Skeletal muscle tissue (tissue), 4 donors: ENCODE data around the gene DIP2C. TPM values are rescaled to one million over a fixed set of nuclear protein-coding genes. Genes with fewer than 3 reads are reported as not detected.

Experiments used
- H3K27ac ChIP-seq: one replicate; pipeline ENCODE4 v1.7.0; 2013; ENCODE audit warnings: mild to moderate bottlenecking, low read depth, low read length, inconsistent platforms
- H3K27me3 ChIP-seq, 3 donors: one replicate each; pipeline ENCODE4 v1.7.0; 2013; ENCODE audit warnings: low read length in 3 of 3; ENCODE audit not compliant: control insufficient read depth in 3 of 3, insufficient read depth in 3 of 3
- H3K36me3 ChIP-seq, 3 donors: one replicate each; pipeline ENCODE4 v1.7.0; 2013; ENCODE audit warnings: low read length in 3 of 3; ENCODE audit not compliant: control insufficient read depth in 3 of 3, insufficient read depth in 3 of 3
- H3K4me1 ChIP-seq, 3 donors: one replicate each; pipeline ENCODE4 v1.7.0; 2013; ENCODE audit warnings: low read length in 3 of 3, mild to moderate bottlenecking in 3 of 3; ENCODE audit not compliant: control insufficient read depth in 3 of 3, insufficient read depth in 3 of 3
- H3K4me3 ChIP-seq, 3 donors: one replicate each; pipeline ENCODE4 v1.7.0; 2013; ENCODE audit warnings: low read length in 3 of 3
- H3K9ac ChIP-seq, 3 donors: one replicate each; pipeline ENCODE4 v1.7.0; 2013; ENCODE audit warnings: low read length in 3 of 3, mild to moderate bottlenecking in 3 of 3, moderate library complexity in 2 of 3, low read depth in 1 of 3
- H3K9me3 ChIP-seq, 3 donors: one replicate each; pipeline ENCODE4 v1.7.0; 2013; ENCODE audit warnings: low read length in 3 of 3; ENCODE audit not compliant: control insufficient read depth in 3 of 3
- total RNA-seq: library from RNA; depleted of rRNA; stranded (reverse); fragments of >200 nt; gene quantifications from one replicate; pipeline ENCODE4 v1.2.3, GENCODE V29; 2014
- donor health status: Osteomylitis.

The DIP2C gene
- total RNA-seq, 1 donor from 2014 or later, result 18.8 TPM

GRCh38 chr10:609868-610545 lies 79.5 kb downstream of the DIP2C start:
- Histone ChIP-seq H3K4me3 (no peak overlapping the region), H3K36me3 (no peaks in the 10 kb centered on the region), H3K9me3 (no peaks in the 10 kb centered on the region), H3K4me1 (peaks cover 26 to 61% (median 30%) of the 10 kb centered on the region in 3 donors), H3K27ac (no peak overlapping the region), H3K27me3 (no peaks in the 10 kb centered on the region), H3K9ac (no peak overlapping the region)

DNA sequence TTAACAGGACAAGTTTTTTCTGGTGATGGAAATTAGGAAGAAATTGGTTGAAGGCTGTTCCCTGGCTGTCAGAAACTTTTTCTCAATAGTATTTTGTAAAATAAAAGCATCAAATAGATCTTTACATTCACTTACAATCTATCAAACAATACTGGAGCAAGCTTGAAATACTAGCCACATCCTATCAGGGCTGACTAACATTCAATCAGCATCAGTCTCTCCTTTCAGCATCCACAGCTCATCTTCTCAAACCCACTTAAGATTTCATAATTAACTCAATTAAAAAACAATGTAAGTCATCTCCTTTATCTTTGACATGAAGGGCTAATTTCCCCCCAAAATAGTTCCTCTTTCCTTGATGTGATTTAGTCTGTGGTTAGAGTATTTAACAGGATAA lies 80.2 kb downstream of the DIP2C start:
- Histone ChIP-seq H3K9ac (no peak overlapping the region), H3K4me1 (peaks cover 20 to 53% (median 23%) of the 10 kb centered on the region in 3 donors), H3K27me3 (no peaks in the 10 kb centered on the region), H3K27ac (no peak overlapping the region), H3K9me3 (no peaks in the 10 kb centered on the region), H3K4me3 (no peak overlapping the region), H3K36me3 (no peaks in the 10 kb centered on the region)

DNA sequence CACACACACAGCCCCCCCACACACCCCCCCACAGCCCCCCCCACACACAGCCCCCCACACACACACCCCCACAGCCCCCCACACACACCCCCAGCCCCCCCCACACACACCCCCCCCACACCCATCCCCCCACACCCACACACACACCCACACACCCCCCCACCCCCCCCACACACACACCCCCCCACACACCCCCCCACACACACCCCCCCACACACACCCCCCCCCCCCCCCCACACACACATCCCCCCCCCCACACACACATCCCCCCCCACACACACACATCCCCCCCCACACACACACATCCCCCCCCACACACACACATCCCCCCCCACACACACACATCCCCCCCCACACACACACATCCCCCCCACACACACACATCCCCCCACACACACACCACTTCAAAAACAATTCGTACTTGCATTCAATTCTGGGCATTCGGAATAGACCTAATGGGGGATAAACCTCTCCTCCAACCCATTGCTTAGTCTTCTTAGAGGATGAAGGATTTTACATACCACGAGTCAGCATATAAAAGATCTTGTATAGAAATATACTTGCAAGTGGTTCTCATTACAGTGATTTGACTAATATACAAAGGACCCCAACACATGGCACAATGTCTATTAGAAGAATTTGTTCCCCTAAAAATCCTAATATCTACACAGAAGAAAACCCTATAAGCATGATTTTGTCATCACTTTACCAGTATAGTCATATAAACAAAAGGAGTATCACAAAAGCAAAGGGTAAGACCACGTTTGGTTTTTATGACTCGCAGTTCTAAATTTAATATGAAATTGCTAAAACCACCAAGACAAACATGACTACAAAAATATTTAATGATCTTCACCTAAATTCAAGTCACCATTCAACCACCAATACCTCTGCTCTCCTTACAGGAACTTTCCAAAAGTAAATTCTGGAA lies 80.9 kb downstream of the DIP2C start:
- H3K36me3 ChIP-seq, result no peaks in the 10 kb centered on the region
- no peak overlapping the region for H3K4me3 ChIP-seq
- no peaks in the 10 kb centered on the region for H3K27me3 ChIP-seq
- H3K9me3 ChIP-seq, result no peaks in the 10 kb centered on the region
- no peak overlapping the region for H3K9ac ChIP-seq
- H3K4me1 ChIP-seq, result peaks cover 13 to 47% (median 16%) of the 10 kb centered on the region in 3 donors
- H3K27ac ChIP-seq, result no peak overlapping the region

DNA sequence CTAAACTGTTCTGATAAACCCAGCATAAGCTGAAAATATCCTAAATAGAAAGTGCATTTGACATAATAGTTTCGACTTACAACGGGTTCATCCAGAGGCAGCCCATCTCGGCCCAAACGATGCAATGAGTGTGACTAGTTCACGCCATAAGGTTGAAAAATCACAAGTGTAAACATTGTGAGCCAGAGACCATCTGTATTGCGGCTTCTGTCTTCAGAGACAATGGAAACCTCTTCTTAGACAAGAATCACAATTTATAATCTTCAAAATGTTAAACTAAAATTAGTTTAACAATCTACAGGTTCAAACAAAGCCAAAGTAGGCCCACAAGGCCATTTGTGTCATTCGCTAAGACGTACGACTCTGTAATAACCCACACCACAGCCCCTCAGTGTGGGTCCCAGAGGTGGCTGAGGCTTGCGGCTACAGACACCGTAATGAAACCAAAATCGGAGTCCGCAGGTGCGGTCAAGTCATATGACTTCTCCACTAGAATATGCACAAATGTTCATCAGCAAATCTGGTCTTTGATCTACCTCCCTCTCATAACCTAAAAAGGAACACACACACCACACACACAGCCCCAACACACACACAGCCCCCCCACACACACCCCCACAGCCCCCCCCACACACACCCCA lies 81.8 kb downstream of the DIP2C start:
- H3K4me3 ChIP-seq, result no peak overlapping the region
- no peaks in the 10 kb centered on the region for H3K27me3 ChIP-seq
- no peaks in the 10 kb centered on the region for H3K36me3 ChIP-seq
- no peak overlapping the region for H3K9ac ChIP-seq
- H3K27ac ChIP-seq, result no peak overlapping the region
- no peaks in the 10 kb centered on the region for H3K9me3 ChIP-seq
- peaks cover 4 to 42% (median 9%) of the 10 kb centered on the region in 3 donors for H3K4me1 ChIP-seq

DNA sequence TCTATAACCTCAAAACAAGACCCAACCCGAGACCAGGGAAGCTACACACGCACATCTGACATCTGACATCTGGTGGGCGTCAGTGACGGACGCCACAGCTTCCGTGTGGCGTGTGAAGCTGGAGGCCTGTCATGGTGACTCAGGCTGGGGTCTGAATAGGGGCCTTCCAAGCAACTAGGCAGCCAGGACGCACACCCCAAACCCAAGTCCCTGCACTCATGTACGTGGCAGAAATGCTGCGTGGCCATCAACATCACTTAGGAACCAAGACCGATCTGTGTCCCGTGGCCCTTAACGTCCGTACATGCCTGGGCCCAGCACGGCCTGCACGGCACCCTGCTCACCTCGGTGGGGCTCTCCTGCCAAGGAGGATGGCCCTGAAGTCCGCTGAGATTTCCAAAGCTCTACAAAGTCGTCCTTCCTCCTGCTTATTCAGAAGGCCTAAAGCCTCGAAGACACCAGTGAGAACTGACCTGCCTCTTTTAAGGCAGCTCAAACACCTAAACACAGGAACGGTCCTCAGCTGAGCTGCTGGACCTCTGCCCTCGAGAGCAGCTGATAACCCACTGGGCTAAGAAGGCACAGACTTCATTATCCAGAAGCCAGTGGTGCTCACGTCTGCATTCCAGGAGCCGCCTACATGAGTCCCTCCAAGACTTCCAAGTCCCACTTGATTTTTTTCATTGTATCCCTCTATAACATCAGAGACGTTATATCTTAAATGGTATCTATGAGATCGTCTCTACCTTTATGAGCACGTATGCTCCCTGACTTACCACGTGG lies 82.5 kb downstream of the DIP2C start:
- H3K36me3 ChIP-seq, result no peaks in the 10 kb centered on the region
- peaks cover 0 to 44% (median 8%) of the 10 kb centered on the region in 3 donors for H3K4me1 ChIP-seq
- no peak overlapping the region for H3K4me3 ChIP-seq
- H3K27me3 ChIP-seq, result no peaks in the 10 kb centered on the region
- no peak overlapping the region for H3K9ac ChIP-seq
- H3K27ac ChIP-seq, result no peak overlapping the region
- no peaks in the 10 kb centered on the region for H3K9me3 ChIP-seq

DNA sequence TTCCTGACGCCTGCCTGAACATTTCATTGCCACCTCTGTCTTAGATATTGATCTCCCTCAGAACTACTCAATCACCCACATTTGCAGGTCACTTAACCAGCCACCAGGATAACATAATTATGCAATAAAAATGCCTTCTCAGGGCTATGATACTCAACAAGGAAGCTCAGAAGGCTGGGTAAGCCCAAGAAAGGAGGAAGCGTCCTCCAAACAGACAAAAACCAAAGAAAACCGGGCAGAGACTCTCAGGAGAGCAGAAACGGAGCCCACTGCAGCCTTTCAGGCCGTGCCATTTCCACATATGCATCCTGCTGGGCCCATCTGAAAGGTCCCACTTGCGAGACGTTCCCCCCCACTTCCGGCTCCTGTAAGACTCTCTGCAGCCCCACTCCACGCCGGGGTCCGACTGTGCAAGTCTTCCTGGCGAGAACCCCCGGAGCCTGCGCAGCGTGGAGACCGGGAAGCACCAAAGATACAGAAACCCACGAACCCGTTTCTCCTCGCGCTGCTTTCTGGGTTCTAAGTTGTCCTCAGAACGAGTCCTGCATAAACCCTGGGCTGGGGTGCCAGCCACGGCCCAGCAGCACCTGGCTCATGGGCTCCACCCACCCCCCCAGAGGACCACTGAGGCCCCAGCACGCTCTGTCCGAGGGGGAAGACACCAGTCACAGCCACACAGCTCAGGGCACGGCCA lies 83.7 kb downstream of the DIP2C start:
- H3K9ac ChIP-seq, result no peak overlapping the region
- H3K27ac ChIP-seq, result no peak overlapping the region
- H3K9me3 ChIP-seq, result no peaks in the 10 kb centered on the region
- H3K4me1 ChIP-seq, result peaks cover 5 to 52% (median 15%) of the 10 kb centered on the region in 3 donors
- no peaks in the 10 kb centered on the region for H3K27me3 ChIP-seq
- no peak overlapping the region for H3K4me3 ChIP-seq
- H3K36me3 ChIP-seq, result no peaks in the 10 kb centered on the region

GRCh38 chr10:604716-605631 lies 84.5 kb downstream of the DIP2C start:
- Histone ChIP-seq H3K9ac (no peak overlapping the region), H3K27me3 (no peaks in the 10 kb centered on the region), H3K9me3 (no peaks in the 10 kb centered on the region), H3K4me1 (peaks cover 5 to 49% (median 18%) of the 10 kb centered on the region in 3 donors), H3K36me3 (no peaks in the 10 kb centered on the region), H3K27ac (no peak overlapping the region), H3K4me3 (no peak overlapping the region)

GRCh38 chr10:603745-604144 lies 85.7 kb downstream of the DIP2C start:
- H3K9ac ChIP-seq, result no peak overlapping the region
- H3K4me3 ChIP-seq, result no peak overlapping the region
- no peaks in the 10 kb centered on the region for H3K27me3 ChIP-seq
- no peaks in the 10 kb centered on the region for H3K36me3 ChIP-seq
- no peaks in the 10 kb centered on the region for H3K9me3 ChIP-seq
- H3K4me1 ChIP-seq, result peaks cover 5 to 57% (median 20%) of the 10 kb centered on the region in 3 donors
- H3K27ac ChIP-seq, result no peak overlapping the region
